Brain pericyte (primary cell): Measurements from ENCODE around the gene VEGFA.
"Not testable (repeated sequence)": the region's sequence is repeated elsewhere in the genome, so short reads cannot be mapped to it uniquely, and the experiment has no call there.

ENCODE experiments used
- DNase-seq: peaks from one replicate; pipeline ENCODE4 v3.0.0-alpha.2; 2012; ENCODE audit warnings: low read depth, low spot score

The VEGFA gene

DNA sequence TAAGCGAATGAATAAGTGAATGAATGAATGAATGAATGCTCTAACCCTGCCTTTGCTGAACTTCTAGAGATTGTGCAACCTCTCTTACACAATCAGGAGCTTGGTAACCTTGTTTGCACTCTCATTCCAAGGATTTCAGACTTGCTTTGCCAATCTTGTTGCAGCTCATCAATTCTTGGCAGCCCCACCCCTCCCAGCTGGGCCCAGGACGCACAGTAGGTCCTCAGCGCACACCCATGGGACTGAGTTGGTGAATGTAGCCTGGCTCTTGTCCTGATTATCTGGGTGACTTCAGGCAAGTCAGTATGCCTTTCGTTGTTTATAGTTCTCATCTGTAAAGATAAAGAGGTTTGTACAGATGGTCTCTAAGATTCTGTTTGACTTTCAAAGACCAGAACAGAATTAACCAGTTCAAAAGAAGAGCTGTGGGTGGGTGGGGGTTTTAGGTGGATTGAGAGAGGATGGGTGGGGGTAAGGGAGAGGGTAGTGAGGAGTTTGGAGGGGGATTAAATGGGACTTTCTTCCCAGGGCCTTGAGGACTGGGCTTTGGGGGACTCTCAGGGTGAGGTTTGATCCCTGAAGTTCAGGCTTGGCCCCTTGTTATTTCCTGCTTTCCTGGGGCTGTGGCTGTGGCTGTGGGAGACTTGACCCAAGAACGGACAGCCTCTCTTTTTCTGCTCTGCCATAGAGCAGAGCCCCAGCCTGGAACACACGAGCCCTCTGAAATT is 33.2 kb downstream of the VEGFA start:
- DNase-seq, result no peak

DNA sequence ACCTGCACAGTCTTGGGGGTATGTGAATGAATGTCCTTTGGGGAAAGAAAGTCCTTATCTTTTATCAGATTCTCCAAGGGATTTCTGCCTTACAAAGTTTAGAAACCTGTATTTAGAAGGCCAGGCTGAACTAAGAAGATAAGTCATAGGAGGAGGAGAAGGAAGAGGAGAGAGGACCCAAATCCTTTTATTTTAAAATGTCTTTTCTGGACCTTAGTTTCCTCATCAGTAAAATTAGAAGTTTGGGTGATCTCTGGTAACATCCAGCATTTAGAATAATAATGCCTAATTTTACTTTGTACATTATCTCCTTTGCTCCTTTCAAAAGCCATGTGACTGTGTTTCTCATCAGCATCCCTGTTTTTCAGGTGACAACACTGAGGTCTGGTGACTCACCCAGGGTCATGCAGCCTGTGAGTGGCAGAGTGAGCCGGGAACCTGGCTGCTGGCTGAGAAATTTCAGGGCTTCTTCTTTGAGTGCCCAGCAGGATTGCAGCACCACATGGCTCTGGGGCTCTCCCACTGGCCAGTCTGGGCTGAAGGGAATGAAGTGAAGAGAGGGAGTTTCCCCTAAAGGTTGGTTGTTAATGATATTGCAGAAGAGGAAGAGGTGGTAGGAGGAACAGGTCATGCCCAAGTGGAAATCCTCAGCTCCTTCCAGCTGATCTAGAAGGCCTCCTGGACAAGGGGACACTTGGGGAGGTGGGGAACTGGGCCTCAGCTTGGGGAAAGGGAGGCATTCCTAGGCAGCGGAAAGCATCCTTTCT is 34.0 kb downstream of the VEGFA start:
- DNase-seq, result no peak

DNA sequence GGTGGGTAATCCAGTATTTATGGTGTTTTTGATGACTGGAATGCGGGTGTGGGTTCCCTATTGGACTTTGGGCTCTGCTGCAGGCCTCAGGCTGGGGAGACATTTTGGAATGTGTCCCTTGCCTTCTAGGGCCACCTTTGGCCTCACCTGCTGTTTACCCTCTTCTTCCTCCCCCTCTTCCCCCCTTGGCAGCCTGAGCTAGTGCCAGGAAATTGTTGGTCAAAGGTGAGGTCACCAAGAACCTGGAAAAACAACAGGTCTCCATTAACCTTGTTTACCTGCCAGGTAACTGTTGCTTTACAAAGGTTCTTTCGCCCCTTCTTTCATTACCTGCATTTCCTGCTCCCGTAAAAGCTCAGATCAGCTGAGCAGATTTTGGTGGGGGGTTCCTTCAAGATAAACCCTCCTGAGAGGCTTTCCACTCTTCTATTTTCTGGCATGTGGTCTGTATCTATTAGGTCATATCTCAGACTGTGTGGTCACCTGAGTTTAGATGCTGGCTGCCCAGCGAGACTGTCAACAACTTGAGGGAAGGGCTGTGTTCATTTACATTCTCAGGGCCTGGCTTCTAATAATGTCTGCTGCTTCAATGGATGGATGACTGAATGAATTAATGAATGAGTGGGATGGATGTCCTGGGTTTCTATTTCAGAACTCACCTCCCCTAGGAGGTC is 34.7 kb downstream of the VEGFA start:
- DNase-seq, result no peak

DNA sequence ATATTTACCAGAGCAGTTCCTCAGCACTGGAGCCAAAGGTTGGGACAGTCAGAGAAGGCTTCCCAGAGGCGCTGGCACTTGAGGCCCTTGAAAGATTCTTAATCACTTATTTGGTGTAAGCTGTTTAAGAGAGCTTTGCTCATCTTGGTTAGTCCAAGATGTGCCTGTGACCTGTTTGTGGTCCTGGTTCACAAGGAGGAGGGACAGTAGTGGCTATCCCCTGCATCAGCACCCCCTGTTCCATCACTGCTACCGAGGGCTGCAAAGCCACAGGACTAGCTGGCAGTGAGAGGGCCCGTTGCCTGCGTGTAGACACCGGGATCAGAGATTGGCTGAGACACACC is 35.7 kb downstream of the VEGFA start:
- DNase-seq, result no peak

DNA sequence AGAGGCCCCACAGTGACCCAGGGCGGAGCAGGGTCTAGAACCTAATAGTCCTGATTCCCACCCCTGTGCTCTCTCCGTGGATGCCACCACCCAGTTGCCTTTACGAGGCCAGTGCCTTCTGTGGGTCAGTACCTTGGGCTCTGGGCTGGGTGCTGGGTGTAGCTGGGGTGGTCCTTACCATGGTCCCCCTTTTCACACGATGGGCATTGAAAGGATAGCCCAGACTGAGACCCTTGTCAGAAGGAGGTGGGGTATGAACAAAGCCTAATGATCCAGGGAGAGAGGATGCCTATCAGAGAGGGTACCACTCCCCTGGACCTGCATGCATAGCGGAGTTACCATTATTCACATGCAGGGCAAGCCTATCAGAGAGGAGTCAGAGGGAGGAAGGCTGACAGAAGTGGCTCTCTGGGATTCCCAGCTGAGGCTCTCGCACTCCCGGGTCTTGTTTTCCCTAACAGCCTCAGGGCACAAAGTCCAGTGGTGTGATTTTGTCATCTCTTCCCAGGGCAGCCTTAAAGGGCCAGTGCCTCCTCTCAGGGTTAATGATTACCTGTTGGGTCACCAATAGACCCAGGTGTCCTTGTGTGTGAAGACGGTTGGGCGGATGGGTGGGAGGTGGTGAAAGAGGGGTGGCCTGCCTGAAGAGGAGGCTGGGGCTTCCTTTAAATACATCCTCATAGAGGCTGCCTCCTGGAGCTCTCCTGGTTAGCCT is 36.2 kb downstream of the VEGFA start:
- no peak for DNase-seq

DNA sequence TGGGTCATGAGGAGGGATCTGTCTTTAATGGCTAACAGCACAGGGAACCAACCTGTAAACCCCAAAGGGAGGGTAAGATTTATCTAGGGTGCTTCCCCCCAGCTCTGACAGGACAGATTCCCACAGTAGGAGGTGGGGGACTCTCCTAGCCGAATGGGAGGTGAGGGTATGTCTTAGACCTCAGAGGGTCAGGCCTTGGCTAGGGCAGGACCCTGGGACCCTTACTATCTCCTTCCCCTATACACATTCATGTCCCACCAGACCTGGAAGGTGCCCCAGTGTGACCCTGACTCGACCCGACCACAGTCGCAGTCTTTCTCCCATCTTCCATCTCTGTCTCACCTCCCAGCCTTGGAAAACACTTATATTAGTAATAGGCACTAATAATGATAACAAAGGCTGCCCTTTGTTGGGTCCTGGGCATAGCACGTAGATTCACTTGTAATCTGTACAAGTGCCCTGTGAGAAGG is 36.8 kb downstream of the VEGFA start:
- no peak for DNase-seq

DNA sequence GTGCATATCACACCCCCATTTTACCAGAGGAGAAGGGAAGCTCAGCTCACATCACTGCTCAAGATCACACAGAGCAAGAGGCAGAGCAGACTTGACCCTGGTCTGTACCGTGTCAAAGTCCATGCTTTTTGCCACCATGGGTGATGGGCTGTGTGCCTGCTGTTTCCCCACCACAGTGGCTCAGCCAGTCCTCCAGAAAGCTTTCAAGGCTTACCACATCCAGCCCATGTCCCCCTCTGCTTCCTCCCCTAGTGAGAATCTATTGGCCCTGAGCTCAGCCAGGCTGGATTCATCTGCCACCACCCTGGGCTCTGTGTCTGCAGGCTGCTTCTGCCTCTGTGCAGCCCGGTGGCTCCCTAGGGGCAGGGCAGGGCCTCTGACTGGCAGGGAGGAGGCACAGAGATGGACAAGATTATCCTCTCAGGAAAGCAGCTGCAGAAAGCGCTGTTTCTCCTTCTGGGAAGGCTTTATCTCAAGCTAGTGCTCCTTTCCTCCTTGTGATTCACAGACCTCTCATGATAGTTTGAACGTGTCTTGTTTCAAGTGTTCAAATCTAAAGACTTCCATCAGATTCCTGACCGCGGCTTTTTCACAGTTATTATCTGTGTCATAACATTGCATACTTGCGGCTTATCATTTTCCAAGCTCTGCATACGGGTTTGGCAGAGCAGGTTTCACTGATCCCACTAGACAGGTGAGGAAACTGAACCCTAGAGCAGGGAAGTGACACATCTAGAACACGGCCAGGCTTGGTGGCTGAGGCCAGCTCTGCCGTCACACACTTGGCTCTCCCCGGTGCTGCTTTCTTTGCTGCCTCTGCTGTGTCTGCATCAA is 37.4 kb downstream of the VEGFA start:
- DNase-seq, result no peak

DNA sequence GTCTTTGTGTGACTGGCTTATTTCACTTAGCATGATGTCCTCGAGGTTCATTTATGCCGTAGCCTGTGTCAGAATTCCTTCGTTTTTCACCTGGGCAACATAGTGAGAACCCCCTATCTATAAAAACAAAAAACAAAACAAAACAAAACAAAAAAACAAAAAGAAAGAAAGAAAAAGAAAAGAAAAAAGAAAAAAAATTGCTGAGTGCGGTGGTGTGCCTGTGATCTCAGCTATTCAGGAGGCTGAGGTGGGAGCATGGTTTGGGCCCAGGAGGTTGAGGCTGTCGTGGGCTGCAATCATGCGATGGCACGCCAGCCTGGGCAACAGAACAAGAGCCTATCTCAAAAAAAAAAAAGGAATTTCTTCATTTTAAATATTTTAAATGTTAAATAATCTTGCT is 38.4 kb downstream of the VEGFA start:
- DNase-seq, result no peak

DNA sequence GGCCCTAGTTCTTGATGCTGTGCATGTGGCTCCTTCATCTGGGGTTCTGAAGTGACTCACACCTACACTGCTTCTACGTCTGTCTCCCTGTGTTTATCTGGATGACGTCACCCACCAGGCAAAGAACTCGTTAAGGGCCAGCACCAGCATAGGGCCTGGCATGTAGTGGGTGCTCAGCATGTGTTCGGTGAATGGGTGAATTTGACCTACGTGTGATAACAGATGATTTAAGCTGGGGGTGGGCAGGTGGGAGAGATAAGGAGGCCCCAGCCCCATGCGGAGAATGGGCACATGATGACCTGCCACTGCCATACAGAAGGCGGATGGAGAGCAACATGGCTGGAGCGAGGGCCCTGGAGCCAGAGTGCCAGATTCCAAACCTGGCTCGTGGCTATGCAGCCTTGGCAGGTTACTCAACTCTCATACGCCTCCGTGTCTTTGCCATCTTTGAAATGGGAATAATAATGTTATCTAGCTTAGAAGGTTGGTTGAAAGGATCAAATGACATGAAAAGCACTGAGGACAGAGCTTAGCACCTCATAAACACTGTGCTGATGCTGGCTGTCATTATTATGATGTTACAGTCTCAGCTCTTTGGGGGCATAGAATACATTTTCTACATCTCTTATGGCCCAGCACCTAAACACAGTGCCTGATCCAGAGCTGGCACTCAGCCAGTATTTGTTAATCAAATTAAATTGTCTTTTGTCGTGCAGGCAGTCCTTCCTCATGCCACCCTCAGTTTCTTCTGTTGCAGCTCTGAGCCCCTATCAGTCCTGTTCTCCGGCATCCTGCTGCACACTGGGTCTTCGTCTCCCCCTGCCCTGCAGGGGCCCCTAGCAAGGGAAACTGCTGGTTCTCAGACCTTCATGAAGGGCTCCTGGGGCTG is 39.6 kb downstream of the VEGFA start:
- DNase-seq, result no peak

DNA sequence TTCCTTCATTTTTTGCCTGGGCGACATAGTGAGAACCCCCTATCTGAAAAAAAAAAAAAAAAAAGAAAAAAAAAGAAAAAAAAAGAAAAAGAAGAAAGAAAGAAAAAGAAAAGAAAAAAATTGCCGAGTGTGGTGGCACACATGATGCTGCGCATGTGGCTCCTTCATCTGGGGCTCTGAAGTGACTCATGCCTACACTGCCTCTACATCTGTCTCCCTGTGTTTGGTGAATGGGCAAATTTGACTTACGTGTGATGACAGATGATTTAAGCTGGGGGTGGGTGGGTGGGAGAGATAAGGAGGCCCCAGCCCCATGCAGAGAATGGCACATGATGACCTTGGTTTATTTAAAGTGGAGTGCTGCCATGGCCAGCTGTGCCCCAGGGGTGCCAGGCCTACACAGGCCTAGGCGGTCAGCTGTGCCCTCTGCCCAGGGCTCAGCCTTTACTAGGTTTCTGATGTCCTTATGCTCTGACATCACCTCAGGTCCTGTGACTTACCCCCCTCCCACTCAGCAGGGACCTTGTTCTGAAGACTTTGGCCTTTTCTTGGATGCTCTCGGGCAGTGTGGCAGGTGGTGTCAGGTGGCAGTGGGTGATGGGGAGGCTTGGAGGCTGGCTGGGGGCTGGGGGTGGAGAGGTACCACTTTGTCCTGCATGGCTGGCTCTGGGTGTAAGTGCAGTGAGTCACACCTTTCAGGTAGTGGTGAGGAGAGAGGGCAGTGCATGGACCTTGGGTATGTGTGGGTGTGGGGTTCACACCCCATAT is 41.1 kb downstream of the VEGFA start:
- DNase-seq, result no peak

DNA sequence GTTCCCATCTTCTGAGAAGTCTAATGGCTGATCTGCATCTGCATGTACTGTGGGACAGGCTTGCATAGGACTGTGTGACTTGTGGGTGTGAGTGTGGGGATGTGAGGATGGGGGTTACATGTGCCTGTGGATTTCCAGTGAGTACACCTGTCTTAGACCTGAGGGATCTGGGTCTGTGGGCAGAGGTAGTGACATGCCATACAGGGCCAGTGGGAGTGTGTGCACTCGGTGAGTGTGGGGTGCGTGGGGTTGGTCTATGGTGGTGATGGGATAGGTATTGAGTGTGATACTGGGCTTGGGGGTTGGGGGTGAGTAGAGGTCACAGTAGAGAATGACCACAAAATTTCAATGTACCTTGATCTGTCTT is 41.7 kb downstream of the VEGFA start:
- DNase-seq, result no peak

DNA sequence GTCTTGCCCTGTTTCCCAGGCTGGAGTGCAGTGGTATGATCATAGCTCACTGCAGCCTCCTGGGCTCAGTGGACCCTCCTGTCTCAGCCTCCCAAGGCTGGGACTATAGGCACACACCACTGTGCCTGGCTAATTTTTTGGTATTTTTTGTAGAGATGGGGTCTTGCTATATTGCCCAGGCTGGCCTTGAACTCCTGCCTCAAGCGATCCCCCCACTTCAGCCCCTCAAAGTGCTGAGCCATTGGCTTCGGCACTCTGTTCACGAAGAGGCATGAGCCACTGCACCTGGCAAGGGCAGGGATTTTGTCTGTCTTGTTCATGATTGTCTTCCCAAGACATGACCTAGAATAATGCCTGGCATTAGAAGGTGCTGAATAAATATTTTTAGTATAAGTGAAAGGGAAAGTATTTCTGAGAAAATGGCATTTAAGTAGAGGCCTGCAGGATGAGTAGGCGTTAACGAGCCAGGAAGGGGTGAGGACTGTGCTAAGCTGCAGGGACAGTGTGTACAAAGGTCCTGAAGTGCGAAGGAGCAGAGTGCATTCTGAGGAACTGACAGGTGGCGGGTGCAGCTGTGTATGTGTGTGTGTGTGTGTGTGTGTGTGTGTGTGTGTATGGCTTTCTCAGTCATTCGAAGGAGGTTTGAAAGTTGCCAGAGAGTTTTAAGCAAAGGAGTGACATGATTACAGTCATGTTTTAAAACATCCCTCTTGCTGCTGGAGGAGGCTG is 43.0 kb downstream of the VEGFA start:
- no peak for DNase-seq

DNA sequence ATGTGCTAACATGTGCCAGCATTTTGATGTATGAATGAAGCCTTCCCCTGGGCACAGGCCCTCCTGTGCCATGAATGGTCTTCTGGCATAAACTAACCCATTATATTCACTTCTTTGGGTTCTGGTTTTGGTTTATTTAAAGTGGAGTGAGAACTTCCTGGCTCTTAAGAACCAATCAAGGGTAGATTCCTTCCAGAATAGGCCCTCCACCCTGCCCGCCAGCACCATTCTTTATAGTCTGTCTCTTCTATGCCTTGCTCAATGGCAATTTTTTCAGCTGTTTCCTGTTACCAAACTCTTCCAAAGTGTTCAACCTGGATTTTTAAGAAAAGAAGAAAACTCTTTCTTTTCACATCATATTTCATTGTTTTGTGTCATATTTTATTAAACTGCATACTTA is 44.1 kb downstream of the VEGFA start:
- DNase-seq, result no peak

DNA sequence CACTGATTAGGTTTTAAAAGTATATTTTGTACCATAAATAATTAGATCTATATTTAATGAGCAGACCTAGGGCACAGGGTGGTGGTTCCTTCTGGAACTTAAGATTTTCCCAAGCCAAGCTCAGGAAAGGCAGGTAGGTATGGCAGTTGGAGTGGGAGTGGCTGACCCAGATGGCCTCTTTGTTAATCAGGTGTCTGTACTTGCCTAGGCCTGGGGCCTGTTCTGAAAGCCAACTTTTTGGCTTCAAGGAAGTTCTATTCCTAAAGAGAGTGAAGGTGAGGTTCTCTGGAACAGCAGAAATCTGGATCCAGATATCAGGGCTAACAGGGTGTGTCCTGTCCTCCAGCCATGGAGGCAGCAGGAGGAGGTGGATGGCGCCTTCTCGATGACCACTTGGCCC is 44.9 kb downstream of the VEGFA start:
- DNase-seq, result no peak

DNA sequence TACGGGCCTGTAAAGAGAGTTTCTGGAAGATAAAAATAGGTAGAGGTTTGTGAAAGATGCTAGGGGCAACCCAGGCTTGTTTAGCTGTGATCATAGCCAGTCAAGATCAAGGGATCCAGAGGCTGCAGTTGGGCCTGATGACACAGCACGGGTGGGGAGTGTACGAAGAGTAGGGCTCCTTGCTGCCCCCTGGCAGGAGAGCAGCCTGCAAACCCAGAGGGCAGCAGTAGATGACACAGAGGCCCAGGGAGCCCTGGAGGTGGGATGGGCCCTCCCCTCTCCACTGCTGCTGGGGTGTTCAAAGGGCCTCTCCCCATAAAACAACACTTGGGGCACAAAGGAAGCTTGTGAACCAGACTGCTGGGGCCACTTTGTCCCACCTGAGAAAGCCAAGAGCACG is 47.2 kb downstream of the VEGFA start:
- no peak for DNase-seq

DNA sequence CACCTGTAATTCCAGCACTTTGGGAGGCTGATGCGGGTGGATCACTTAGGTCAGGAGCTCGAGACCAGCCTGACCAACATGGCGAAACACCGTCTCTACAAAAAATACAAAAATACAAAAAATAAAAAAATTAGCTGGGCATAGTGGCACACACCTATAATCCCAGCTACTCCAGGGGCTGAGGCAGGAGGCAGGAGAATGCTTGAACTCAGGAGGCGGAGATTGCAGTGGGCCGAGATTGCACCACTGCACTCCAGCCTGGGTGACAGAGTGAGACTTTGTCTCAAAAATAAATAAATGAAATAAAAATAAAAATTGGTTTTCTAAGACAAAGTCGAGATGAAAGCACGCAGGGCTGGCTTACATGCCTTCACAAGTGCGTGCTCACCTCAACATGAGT is 49.0 kb downstream of the VEGFA start:
- DNase-seq, result not testable (repeated sequence)

DNA sequence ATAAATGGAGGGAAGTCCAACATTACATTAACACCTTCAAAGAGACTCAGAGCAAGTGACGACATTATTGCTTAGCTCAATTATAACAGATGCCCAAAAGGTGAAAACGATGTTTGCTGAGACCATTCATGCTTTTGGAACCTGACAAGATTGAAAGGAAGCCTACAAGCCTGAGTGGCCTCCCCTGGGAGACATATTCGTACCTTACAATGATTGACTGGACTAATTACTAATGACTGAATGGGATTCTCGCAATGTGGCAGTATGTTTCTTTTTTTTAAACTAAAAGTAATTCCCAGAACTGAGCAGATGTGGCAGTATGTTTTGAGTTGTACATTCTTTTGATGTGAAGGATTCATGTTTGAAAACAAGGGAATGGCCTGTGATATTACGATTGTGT is 49.9 kb downstream of the VEGFA start:
- DNase-seq, result no peak

DNA sequence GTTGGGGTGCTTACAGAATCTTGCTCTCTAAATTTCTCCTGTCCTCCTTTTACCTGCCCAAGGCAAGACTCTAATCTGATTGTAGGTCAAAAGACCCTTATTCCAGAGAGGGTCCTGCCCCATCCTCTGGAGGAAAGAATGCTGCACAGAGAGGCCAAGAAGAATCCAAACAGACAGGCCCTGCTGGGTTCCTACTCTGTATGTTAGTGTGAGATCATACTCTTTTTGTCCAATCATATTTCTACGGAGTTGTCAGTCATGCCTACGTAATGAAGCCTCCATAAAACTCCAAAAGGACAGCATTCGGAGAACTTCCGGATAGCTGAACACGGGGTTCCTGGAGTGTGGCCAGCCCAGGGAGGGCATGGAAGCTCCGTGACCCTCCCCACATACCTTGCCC is 50.5 kb downstream of the VEGFA start:
- DNase-seq, result no peak
